Islet precursor cell (in vitro differentiated cells): Measurements from ENCODE around the gene RAB3GAP1.
"Not testable (repeated sequence)": the region's sequence is repeated elsewhere in the genome, so short reads cannot be mapped to it uniquely, and the experiment has no call there.

ENCODE experiments used
- DNase-seq: peaks from one replicate; pipeline ENCODE4 v3.0.0-alpha.2; 2018

RAB3GAP1 gene

DNA sequence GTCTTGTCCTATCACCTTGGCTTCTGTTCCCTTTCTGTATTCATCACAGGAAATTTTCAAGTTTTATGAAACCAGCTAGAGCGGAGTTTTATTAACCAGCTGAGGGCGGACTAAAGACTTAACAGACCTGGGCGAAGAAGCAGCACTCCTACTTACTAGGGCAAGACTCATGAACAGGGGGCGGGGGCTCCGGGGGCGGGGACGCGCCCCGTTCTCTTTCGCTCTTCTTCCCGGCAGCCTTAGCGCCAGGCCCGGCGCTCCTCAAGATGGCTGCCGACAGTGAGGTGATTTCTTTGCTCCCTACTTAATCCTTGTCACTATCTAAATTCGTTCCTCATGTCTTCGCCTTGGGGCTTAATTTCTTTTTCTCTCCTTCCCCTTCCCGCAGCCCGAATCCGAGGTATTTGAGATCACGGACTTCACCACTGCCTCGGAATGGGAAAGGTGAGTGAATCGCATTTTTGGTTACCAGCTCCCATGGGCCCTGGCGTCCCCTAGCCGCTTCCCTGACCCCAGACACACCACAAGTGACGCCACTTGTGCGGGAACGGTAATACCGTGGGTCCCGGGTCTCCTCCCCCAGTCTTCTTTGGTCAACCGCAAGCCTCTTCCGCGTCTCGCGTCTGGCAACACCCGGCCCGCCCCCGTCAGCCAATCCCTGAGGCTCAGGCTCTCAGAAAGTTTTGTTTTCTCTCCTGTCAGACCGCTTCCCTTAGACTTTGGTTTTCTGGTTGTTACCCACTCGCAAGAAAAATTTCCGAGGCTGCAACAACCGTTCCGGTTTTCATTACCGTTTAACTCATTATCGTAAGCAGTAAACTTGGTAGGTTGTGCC is at the start of gene RAB3GAP1:
Gene RAB3GAP1, plus strand, starts transcription at position 251 of the 835 bp plus-strand sequence. Its CDS starts 16 bp downstream, at position 267.
- DNase-seq: peak; percentile 92

DNA sequence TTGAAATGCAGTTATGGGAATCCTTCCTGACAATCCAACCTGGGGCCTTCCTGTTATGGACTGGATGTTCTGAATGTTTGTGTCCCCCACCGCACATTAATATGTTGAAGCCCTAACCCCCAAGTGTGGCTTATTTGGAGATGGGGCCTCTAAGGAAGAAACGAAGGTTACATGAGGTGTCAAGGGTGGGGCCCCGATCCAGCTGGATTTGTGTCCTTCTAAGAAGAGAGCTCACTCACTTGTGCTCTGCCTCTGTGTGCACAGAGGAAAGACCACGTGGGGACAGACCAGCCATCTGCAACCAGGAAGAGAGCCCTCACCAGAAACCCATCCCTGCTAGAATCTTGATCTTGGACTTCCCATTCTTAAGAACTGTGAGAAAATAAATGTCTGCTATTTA is 49.3 kb upstream of the RAB3GAP1 start:
- DNase-seq: no peak

DNA sequence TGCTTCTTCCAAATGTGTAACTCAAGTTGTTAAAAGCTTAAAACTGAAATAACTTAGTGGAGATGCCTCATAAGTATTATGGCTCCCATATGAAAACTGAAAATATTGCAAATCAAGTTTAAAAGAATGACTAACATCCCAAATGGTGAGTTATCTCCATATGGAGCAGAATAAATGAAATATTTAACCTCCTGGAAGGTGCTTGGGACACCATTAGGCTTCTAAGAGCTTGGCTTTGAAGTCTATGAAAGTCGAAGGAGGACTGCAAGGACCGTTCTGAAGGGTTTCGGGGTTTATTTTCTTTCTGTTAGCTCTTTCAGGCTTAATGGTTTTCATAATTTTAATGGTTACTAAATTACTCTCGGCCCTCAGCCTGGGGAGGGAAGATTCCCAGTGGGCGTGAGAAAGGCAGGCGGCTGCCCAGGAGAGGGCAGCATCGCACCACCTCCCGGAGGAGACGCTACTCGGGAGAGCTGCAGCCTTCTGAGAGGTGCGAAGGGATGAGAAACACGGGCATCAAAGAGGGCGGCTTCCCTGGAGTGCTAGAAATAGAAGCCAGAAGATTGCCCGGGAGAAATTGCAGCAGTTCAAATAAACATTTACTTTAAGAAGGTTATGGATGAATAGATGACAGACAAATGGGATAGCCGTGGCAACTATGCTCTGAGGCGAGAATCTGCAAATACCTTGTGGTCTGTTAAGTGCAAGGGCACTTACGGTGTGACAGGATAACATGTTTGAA is 47.9 kb upstream of the RAB3GAP1 start:
- DNase-seq: peak; percentile 84

DNA sequence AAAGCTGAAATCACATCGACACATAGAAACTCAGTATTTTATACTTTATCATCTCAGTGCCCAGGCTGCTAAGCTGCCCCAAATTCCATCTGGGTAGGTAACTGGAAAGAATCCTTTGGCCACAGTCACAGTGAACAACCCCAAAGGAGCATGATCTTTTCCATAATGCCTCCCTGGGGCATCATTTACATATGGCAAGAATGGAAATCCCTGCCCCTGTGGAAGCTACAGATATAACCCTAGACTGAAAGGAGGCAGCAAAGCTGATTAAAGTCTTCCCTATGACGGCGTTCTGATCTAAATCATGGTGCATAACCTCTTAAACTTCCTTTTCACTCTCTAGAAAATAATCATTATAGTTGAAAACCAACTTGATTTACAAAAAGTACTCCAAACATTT is 46.3 kb upstream of the RAB3GAP1 start:
- no peak for DNase-seq

DNA sequence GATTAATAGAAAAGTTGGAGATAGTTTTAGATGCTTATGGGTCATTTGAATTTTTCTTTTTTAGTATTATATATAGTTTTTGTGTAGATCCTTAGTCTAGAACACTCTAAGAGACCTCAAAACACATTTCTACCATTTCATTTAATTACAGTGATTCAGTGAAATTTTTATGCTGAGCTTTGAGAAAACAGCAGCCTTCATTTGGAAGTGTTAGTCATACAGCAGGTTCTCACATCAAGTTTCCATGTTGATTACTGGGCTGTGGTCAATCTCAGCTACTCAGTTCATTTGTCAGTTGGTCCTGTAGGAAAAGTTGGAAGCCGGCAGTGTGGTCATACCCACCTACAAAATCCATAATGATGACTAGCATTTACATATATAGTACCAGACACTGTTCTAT is 42.8 kb upstream of the RAB3GAP1 start:
- DNase-seq: no peak

DNA sequence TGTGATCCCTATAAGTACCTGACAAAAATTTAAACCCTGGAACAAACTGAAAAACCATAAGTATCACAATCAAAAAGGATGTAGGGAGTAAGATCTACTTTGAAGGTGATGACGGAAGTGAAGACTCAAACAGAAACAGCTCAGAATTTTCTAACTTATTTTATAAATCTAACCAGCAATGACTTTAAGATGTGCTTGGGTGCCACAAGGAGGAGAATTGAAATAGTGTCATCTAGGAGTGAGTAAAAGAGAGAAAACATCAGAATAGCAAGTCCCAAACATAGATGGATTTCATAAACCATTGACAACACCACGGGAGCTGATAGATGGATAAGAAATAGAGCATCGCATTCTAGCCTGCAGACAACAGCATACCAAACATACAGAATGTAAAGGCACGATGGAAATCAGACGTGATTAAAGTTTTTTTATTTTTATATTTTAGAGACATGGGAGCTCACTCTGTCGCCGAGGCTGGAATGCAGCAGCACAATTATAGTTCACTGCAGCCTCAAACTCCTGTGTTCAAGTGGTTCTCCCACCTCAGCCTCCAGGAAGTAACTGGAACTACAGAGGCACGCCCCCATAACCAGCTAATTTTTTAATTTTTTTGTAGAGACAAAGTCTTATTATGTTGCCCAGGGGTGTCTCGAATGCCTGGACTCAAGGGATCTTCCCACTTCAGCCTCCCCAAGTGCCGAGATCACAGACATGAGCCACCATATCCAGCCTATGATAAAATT is 41.7 kb upstream of the RAB3GAP1 start:
- DNase-seq: no peak

DNA sequence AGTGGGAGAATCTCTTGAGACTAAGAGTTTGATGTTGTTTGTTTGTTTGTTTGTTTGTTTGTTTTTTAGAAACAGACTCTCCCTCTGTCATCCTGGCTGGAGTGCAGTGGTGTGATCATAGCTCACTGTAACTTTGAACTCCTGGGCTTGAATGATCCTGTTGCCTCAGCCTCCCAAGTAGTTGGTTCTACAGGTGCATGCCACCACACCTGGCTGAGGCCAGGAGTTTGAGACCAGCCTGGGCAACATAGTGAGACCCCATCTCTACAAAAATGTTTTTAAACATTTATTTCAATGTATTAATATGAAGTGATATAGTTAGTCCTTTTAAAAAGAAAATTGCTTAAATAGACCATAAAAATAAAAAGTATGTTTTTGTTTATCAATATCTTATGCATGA is 40.5 kb upstream of the RAB3GAP1 start:
- DNase-seq: no peak

DNA sequence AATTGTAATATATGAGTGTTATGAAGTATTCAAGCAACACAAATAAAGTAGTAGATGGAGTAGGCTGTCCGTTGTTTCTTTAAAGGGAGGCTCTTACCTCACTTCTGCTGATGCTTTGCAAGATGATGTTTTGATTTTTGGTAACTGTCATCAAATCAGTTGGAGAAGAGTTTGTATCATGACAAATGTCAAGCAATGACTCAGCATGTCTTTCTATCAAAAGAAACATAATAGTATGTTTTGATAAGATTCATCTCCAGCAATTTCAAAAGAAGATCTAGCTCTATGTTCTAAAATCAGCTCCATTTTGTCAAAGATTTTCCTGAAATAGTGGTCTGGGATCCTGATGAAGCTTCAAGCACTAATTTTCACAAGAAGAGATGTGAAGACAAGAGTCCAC is 30.5 kb upstream of the RAB3GAP1 start:
- DNase-seq: no peak

DNA sequence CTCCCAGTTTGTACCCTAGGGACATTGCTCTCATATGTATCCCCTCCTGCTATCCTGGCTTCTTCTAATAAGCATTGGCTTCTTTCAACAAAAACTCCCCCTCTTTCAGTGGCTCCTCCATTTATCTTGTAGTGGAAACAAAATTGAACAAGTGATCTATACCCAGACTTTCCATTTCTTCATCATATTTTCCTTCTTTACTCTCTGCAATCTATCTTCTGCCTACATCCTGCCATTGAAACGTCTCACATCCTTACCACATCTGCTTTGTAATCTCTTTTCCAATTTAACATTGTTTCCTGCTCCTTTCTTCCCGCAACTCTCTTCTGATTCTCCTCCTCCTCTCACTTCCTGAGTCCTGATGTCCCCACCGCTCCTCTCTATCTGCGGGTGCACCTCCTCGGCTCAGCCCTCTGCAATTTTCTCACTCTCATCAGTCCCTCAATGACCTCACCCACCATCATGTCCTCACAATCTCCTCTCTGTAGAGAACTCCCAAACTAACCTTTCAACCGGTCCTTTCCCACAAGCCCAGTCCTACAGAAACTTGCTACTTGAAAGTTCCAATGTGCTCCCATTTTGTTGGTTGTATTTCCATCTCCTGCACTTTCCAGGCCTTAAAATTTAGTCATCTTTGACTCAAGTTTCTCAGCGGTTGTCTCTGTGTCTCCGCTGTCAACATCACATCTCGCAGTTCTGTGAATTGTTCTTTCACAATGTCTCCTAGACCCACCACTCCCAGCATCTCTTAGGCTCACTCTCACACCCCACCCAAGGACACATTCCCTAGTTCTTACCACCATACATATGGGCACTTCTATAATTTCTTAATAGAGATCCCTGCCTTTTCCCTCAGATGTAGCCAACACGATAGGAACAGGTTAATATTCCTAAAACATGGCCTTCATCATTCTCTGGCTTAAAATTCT is 28.9 kb upstream of the RAB3GAP1 start:
- DNase-seq: no peak

DNA sequence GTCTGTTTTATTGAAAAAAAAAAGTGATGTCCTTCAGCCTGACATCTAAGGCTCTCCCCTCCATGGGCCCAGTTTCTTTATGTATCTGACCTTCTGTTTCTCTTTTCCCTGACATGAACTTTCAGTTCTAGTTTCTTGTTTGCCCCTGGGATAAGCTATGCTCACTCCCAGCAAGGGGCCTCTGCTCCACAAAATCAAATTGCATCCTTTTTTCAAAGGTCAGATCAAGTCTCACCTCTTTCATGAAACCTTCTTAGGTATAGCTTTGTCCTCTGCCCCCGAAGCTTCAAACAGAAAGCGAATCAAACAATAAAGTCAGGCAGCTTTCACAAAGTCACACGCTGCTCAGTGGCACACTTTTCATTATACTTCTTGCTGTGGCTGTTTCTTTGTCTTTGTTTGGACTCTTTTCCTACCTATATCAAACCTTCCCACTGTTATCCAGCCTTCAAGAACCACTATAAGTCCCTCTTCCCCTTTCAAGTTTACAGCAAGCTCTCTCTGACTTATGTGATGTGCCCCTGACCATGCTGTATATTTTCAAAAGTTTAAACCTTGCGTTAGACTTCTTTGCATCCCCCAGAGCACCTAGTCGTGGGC is 28.1 kb upstream of the RAB3GAP1 start:
- DNase-seq: no peak

DNA sequence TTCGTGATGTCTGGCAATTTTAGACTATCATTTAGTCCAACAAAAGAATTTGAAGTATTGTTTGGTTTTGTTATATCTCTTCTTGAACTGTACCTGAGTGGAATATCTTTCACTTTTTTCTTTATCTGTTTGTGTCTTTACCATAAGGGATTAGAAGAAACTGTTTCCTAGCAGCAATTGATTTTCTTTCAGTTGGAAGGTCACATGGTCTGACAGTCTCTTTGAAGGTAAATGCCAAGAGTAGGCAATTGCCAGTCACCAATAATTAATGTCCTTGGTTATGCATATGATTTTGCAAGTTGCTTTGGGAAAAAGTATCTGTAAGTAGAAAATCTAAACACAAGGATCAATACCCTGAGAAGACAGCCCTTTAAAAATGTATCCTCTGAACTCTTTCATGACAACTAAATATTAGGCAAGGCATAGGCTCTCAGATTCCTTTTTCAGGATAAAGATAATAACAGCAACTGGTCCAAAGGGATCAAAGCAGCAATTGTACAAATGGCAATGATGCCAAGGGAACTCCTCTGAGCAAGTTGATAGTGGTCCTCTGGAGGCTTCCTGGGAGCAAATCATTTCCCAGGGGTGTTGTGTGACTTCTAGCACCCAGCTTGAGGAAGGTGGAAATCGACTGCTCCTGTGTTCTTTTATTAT is 22.5 kb upstream of the RAB3GAP1 start:
- no peak for DNase-seq

DNA sequence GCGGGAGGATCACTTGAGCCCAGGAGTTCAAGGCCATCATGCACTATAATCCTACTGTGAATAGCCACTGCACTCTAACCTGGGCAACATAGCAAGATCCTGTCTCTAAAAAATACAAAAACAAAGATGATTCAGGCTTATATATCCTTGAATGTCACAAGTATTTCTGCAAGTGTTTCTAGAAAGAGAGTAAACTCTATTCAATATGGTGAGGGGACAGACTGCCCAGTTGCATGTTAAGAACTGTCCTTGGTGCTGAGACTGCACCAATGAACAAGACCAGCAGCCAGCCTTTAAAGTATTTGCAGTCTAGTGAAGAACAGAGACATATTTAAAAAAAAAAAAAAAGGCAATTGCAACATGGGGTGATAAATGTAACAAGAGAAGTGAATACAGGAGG is 21.3 kb upstream of the RAB3GAP1 start:
- no peak for DNase-seq

DNA sequence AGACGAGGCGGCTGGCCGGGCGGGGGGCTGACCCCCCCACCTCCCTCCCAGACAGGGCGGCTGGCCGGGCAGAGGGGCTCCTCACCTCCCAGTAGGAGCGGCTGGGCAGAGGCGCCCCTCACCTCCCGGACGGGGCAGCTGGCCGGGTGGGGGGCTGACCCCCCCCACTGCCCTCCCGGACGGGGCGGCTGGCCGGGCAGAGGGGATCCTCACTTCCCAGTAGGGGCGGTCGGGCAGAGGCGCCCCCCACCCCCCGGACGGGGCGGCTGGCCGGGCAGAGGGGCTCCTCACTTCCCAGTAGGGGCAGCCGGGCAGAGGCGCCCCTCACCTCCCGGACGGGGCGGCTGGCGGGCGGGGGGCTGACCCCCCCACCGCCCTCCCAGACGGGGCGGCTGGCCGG is 18.9 kb upstream of the RAB3GAP1 start:
- not testable (repeated sequence) for DNase-seq

DNA sequence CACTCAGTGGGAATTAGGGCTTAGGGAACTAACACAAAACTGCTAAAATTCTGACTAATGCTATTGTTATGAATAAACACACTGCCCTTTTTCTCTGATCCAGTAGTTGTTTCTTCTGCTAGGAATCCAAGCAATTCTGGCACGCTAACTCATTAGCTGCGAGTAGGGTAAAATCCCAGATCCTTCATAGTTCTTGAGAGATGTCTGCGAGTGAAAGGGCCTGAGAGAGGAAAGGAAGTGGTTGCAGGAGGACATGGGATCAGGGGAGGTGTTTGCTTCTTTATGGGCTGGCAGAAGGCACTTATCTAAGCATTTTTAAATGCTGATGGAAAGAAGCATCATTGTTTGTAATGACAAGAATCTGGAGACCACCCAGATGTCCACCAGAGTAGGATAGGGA is 14.3 kb upstream of the RAB3GAP1 start:
- no peak for DNase-seq

DNA sequence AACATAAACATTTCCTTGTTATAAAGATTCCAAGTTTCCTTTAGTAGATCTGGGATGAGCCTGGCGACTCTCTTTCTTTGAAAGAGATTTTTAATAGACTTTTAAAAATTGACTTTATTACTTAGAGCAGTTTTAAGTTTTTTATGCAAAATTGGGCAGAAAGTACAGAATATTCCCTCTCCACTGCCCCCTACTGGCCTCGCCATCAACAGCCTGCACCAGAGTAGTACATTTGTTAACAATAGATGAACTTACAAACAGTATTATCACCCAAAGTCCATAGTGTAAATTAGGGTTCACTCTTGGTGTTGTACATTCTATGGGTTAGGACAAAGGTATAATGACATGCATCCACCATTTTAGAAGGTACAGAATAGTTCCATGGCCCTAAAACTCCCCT is 8.7 kb upstream of the RAB3GAP1 start:
- DNase-seq: no peak

DNA sequence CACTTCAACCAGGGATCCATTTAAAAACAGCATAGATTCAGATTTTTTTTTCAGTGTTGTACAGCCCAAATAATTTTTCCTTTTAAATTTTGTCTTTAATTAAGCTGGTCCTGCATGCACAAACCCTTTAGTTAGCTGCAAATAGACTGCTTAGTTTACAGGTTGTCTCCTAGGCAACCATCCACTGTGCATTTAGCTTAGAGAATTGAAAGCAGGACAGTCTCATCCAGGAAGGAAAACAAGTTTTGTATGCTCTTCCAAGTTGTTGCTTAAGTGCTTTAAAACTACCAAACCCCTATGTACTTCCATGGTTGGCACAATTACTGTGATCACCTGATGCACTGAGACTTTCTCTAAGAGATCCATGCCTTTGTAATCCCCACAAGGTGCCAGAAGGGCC is 4.8 kb upstream of the RAB3GAP1 start, which contains the start of gene MAP3K19:
Gene MAP3K19, minus strand, starts transcription at position 148 of the 400 bp plus-strand sequence. CDS start 22,800 bp downstream, outside the sequence.
- no peak for DNase-seq

DNA sequence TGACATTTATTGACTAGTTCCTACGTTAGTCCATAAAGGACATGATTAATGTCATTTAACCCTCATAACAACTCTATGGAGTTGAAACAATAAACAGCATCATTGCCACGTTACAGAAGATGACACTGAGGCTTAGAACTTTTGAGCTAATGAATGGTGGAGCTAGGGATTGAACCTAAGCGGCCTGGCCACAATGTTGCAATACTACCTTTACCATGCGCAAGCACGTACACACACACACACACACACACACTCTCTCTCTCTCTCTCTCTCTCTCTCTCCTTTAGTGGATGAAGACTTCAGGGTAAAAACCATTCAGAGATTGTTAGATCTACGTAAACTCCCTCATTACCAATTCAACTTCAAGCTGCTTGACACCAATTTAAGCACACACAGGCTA is 4.0 kb upstream of the RAB3GAP1 start:
- DNase-seq: no peak

DNA sequence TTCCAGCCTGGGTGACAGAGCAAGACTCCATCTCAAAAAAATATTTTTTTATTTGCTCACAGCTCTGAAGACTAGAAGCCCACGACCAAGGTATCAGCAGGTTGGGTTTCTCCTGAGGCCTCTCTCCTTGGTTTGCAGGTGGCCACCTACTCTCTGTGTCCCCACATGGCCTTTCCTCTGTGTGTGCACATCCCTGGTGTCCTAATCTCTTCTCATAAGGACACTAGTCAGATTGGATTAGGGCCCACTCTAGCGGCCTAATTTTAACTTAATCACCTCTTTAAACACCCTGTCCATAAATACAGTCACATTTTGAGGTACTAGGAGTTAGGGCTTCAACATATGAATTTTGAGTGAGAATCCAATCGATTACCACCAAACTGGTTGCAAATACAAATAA is 2.0 kb upstream of the RAB3GAP1 start:
- DNase-seq: no peak

DNA sequence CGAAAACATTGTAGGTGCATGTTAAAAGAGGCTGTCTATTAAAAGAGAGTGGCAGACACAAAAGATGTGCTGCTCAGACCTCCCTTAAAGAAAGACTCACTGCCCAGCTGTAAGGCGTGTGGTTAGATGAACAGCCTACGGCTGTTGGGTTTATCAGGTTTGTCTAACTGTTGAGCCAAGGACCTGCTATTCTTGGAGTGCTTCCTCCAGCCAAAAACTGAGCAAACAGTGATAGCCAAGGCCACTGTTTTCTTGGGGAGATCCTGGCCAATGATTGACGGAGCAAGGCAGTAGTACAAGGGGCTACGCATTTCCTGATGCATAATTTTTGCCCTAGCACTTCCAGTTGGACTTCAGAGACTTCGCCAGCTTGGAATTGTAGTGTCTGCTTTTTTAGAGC is 1.4 kb upstream of the RAB3GAP1 start:
- no peak for DNase-seq

DNA sequence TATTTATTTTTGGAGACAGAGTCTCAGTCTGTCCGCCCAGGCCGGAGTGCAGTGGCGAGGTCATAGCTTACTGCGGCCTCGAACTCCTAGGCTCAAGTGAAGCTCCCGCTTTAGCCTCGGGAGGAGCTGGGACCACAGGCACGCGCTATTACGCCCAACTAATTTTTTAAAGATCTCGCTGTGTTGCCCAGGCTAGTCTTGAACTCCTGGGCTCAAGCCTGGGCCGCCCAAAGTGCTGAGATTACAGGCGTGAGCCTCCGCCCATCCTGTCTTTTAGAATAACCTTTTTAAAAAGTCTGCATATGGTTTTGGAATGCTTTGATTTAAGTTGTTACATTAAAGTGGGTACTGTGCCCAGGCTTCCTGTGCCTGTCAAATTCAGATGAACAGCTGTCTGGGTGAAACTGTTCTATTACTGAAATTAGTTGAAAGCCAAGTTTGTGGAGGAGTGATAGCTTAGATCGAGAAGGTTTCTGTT is 944 bp downstream of the RAB3GAP1 start:
- no peak for DNase-seq

DNA sequence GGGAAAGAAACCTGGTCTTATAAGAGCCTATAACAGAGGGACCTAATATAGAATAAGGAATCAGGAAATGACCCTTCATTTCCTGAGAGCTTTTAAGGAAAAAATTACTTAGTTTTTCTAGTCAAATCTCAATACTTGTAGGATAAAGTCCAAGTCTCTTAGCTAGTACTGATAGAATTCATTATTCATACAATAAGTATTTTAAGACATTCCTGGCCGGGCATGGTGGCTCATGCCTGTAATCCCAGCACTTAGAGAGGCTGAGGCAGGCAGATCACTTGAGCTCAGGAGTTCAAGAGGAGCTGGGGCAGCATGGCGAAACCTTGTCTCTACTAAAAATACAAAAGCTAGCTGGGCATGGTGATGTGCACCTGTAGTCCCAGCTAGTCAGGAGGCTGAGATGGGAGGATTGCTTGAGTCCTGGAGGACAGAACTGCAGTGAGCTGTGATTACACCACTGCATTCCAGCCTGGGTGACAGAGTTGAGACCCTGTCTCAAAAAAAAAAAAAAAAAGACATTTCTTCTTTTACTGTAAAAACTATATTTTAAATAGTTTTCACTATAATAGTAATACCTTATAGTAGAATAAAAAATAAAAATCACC is 3.2 kb downstream of the RAB3GAP1 start:
- DNase-seq: no peak
